GM21515 (cell line): ENCODE measurements around the gene UBE2D2.
A peak's percentile ranks its signal among the peaks of the same experiment; 100 is the strongest.

Experiments
- ATAC-seq: cut with Tn5 transposase; IDR thresholded peaks from one replicate; pipeline ENCODE4 v1.9.1; 2021; ENCODE audit not compliant: unreplicated experiment

Gene UBE2D2

DNA sequence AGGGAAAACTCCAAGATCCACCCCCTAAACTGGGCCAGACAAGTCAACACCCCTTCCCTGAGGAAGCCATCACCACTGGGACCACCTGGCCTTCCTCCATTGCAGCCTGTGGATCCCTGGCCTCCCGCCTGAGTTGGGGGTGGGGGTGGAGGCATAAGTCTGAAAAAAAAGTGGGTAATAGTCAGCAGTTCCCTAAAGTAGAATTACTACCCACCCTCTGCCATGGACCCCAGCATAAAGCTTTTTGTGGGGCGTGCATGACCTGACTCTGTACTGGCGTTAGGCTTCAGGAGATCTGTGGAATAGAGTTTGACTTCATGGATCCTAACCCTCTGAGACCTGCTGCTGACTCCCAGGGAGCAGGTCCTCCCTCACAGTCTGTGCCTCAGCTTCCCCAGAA, 85.0 kb downstream of the UBE2D2 start:
- no peak for ATAC-seq

GRCh38 chr5:139646912-139647505, 85.9 kb downstream of the UBE2D2 start:
- ATAC-seq: no peak

GRCh38 chr5:139647506-139648204, 86.5 kb downstream of the UBE2D2 start:
- no peak for ATAC-seq

DNA sequence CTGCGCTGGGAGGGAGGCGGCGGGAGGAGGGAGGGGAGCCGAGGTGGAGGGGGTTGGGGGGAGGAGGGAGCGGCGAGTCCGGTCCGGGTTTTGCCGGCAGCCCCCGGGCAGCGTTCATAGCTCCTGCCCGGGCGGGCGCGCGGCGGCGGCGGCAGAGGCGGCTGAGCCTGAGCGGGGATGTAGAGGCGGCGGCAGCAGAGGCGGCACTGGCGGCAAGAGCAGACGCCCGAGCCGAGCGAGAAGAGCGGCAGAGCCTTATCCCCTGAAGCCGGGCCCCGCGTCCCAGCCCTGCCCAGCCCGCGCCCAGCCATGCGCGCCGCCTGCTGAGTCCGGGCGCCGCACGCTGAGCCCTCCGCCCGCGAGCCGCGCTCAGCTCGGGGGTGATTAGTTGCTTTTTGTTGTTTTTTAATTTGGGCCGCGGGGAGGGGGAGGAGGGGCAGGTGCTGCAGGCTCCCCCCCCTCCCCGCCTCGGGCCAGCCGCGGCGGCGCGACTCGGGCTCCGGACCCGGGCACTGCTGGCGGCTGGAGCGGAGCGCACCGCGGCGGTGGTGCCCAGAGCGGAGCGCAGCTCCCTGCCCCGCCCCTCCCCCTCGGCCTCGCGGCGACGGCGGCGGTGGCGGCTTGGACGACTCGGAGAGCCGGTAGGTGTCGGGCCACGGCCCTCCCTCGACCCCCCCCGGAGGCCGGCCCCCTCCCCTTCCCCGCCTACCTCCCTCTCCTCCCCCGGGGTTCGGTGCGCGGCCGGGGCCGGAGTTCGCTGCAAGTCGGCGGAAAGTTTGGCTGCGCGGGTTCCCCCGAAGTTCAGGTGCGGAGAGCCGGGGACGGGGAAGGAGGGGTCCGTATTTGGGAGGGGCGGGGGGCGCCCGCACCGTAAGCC, 87.3 kb downstream of the UBE2D2 start, which contains the start of gene CXXC5:
CXXC5 (plus strand) TSS at position 145 of the 877 bp plus-strand sequence. CDS start 32,175 bp downstream, outside the sequence.
- ATAC-seq: peak; percentile 28

GRCh38 chr5:139649082-139649991, 88.2 kb downstream of the UBE2D2 start:
- ATAC-seq: no peak

DNA sequence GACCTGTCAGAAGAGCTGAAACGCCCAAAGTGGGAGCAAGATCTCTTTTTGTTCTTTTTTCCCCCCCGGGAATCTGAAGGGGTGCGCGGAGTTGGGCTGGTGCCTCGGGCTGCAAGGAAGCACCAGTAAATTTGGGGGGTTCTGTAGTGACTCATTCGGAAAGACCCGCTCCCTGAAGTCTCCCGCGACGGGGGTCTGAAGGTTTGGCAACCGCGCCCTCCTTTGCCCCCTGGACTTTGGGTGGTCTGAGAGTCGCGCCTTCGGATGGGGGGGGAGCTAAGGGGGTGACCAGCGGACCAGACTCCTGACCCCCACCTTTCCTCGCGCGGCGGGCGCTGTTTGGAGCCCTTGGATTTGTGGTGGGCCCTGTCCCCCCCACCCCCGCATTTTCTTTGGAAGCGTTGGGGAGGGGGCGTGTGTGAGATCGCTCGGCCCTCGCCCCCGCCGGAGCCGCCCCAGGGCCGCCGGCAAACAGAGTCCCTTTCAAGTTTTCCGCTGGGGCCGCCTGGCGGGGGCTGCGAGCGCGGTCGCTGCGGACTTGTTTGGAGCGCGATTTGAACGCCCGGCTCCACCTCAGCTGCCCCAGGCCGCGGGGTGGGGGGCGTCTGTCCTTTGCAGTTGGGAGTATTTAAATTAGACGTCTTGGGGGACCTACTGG, 89.0 kb downstream of the UBE2D2 start:
- no peak for ATAC-seq

DNA sequence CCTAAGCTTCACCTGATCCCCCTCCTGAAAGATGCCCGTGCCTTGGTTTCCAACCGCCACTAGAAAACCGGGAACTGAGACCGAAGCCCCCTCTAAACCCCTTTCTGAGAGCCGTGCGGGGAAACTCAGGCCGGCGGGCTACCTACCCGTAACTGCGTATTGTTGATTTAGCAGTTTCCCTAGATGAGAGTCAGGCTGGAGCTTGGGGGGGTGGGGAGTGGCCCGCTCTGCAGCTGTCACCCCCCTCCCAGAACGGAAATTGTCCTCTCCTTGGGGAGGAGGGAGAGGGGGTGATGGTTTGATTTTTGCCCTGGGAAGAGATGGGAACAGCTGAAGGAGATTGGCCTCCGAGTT, 89.5 kb downstream of the UBE2D2 start:
- no peak for ATAC-seq

DNA sequence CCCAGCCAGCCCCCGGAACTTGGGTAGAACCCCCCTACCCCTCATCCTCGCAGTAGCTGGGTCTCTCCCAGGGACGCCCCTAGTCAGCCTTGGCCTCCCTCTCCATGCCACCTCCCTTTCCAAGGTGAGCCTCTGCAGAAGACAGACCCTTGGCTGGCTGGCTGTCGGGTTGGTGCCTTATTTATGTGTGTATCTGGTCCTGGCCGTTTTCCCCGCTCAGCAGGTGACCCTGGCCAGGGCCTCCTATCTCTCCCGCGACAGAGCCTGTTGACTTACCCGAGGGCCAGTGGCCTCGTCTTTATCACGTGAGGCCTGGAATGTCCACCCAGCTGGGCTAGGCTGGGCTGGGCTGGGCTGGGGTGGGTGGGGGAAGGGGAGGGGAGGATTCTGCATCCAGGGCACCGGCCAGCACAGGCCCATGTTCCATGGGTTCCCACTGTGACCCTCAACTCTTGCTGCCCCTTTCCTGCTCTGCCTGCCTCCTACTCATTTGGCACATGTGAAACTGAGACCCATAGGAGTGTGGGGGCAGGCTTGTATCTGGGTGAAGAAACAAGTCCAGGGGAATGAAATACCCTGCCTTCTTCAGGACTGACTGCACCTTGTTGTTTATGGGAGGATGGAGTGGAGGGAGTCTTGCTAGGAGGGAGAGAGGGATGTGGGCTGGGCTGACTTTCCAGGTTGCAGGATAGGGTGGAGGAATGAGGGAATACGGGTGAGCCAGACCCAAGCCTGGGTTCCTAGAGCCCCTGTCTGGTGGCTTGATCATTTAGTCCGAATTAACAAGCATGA, 90.1 kb downstream of the UBE2D2 start:
- ATAC-seq: no peak

- ATAC-seq: peak; percentile 39
Observed at GRCh38 chr5:139651853-139652787, 91.0 kb downstream of the UBE2D2 start.

DNA sequence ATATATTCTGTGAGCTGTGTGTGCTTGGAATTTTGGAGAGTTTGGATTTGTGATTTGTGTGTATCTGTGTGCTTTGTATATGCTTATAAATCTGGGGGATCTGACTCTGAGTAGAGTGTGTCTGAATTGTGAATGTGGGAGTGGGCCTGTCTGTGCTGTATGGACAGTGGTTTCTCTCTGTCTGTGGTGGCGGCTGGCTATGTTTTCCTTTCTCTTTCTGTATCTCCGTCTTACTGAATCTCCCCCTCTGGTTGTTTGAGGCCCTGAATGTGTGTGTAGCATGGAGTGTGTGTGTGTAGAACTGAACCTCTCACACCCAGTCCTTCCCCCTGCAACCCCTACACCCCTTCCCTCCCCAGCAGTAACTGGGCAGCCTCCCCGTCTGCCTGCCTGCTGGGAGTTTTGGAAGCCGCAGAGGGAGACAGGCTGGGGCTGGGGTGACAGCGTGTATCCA, 91.7 kb downstream of the UBE2D2 start:
- ATAC-seq: no peak

DNA sequence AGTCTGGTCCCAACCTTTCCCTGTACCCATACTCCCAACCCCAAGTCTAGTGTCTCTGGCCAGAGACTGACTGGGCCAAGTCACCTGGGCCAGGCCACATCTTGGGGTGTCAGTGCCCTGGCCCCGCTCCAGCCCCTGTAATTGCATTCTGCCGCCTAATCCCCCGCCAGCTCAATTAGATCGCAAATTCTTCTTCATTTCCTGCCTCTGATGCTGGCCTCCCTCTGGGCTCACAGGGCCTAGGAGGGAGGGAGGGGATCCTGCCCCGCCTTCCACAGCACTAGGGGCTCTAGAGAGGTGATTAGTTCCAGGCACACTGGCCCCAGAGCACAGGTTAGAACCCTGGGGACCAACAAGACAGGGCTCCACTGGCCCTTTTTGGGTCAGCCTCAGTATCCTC, 92.5 kb downstream of the UBE2D2 start:
- no peak for ATAC-seq

- ATAC-seq: no peak
Observed at GRCh38 chr5:139654464-139654863, 93.3 kb downstream of the UBE2D2 start.

DNA sequence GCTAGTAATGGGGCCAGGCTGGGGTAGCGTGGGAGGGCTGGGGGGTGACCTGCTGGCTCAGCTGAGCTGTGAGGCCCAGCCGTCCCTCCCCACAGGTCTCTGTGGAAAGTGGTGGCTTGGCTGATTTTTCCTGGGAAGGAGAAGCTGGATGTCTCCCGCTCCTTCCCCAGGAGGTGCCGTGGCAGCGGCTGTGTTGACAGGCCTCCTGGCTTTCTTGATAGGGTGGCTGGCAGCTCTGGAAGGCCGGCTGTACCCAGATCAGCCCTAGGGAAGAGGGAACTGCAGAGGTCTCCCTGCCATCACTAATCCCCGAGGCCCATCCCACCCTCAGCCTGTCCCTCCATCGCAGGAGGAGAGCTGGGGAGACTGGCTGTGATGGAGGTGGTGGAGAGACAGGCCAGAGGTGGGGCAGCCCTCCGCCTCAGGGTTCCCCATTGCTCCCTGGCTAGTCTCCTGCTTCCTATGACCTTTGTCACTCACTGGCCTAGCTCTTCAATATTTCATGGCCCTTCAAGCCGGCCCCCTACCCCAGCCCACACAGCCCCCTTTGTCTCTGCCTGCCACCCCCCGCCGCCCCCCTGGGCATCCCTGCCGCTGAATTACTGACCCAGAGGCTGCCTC, 93.8 kb downstream of the UBE2D2 start:
- no peak for ATAC-seq

DNA sequence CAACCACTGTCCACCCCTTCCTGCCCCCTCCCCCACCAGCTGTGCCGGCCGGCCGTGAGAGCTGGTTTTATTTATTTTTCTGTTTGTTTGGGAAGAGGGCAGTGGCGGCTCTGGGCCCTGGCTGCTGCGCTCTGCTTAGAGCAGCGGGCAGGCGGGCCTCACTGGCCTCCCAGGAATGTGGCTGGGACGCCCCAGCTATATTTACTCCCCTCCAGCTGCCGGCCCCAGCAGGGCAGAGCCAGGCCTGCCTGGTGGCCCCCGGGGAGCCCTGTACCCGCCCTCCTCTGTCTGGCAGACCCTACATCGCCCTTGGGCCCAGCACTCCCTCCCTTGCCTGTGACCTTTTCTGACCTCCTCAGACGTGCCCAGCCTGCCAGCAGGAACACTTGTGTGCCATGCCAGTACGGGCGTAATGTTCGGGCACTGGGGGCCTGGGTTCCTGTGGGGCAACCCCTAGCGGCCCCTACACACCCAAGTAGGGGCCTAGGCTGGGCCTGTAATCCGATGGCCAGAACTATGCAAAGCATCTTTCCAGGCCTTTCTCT, 94.7 kb downstream of the UBE2D2 start:
- ATAC-seq: no peak

DNA sequence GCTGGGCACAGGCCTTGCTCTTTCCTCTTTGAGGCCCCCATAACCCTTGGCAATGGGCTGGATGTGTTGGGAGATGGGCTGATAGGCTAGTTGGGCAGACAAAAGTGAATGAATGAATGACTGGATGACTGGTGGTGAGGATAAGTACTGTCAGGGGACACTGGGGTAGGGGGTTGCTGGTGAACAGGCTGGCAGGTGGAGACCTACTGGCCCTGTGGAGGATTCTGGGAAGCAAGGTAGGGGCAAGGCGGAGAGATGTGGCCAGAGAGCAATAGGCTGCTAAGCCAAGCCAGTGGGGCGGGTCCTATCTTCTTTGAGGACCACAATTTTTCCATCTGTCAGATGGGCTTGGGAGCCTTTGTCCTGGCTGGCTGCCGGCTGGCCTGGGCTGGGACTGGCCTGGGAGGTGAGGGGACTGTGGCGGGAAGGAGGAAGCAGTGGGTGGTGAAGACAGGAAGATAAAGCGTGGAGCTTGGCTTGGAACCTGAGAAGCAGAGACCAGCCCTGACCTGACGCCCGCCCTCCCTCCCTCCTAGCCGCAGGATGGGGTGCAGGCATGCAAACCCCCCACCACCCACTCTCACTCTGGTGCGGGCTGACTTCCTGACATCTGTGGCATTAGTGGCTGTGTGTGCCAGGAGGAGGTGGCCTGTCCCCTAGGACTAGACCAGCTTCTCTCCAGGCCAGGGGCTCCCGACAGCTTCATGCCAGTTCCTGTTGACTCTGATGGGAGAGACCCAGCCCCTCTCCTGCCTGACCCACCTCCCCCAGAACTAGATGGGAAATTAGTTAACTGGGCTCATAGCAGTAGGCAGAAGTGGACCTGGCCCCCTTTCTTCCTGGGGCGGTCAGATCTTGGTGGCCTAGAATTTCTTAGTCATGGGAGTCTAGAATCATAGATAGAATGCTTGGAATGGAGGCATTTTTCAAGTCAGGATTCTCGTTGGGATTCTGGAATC, 96.5 kb downstream of the UBE2D2 start:
- no peak for ATAC-seq

- ATAC-seq: no peak
Observed at GRCh38 chr5:139658501-139658927, 97.4 kb downstream of the UBE2D2 start.
